Measurements from ENCODE around the gene STARD8.
A peak's percentile ranks its signal among the peaks of the same experiment; 100 is the strongest.
"Not testable (repeated sequence)": the region's sequence is repeated elsewhere in the genome, so short reads cannot be mapped to it uniquely, and the experiment has no call there.

Gene STARD8

DNA sequence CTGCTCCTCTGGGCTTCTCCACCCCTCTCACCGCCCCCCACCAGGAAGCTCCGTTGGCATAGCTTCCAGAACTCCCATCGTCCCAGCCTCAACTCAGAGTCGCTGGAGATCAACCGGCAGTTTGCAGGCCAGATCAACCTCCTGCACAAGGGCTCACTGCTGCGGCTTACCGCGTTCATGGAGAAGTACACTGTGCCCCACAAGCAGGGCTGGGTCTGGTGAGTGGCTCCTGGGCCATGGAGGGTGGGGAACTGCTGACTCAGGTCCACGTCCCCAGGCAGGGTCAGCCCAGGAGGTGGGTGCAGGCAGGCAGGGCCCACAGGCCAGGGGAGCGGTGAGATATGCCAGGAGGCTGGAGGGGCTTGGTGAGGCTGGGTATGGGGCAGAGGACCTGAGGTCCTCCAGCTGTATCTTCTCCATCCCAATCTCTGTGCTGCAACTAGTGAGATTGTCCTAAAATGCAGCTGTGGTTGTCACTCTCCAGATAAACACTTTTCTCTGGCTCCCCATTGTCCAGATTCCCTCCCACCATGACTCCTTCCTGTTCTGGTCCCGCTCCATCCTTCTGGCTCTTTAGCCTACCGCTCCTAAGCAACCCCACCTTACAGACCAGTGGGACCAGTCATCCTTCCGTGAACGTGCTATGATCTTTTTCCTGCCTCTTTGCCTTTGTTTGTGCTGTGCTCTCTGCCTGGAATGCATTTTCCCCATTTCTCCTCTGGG lies 71.9 kb downstream of the STARD8 start:
- DNase-seq, result no peak

DNA sequence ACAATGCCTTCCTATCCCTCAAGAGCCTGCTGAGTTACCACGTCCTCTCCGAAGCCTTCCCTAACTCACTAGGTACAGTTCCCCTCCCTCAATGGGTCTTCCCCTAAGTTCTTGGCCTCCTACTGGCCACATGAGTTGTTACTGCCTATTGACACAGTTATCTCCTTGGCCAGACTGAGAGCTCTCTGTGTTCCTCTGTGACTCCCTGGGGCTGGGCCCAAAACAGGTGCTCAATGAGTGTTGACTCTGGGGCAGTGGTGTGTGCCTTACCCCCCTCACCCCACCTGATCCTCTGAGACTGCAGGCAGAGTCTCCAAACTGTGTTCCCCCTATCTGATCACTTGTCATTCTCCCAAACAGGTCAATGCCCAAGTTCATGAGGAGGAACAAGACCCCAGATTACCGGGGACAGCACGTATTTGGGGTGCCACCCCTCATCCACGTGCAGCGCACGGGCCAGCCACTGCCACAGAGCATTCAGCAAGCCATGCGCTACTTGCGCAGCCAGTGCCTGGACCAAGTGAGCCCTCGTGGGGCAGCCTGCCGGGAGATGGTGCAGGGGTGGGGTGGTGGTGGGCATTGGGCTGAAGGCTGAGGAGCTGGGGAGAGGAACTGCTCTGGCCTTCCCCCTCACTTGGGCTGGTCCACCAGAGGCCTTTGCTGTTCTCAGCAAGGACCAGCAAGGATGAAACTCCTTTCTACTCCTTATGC lies 72.6 kb downstream of the STARD8 start:
- DNase-seq, result no peak

DNA sequence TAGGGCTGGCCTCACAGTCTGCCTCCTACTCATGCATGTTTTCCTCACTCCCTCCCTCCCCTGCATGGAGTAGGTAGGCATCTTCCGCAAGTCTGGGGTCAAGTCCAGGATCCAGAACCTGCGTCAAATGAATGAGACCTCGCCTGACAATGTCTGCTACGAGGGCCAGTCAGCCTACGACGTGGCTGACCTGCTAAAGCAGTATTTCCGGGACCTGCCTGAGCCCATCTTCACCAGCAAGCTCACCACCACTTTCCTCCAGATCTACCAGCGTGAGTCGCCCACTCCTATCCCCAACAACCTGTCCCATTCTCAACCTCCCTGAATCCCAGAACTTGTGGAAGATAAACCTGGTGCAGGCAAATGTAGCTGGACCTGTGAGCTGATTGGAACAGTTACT lies 73.4 kb downstream of the STARD8 start:
- DNase-seq, result no peak

DNA sequence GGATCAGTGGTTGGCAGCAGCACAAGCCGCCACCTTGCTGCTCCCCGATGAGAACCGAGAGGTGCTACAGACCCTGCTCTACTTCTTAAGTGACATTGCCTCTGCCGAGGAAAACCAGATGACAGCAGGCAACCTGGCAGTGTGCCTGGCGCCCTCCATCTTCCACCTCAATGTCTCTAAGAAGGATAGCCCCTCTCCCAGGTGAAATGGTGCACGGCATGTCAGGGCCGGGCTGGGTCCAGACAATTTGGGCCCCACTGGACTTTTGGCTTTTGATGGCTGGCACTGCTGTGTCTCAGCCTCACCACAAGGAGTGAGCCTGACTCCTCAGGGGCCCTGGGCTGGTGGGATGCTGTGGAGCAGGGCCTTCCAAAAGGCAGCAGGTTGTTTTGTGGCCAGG lies 74.1 kb downstream of the STARD8 start:
- DNase-seq, result no peak

DNA sequence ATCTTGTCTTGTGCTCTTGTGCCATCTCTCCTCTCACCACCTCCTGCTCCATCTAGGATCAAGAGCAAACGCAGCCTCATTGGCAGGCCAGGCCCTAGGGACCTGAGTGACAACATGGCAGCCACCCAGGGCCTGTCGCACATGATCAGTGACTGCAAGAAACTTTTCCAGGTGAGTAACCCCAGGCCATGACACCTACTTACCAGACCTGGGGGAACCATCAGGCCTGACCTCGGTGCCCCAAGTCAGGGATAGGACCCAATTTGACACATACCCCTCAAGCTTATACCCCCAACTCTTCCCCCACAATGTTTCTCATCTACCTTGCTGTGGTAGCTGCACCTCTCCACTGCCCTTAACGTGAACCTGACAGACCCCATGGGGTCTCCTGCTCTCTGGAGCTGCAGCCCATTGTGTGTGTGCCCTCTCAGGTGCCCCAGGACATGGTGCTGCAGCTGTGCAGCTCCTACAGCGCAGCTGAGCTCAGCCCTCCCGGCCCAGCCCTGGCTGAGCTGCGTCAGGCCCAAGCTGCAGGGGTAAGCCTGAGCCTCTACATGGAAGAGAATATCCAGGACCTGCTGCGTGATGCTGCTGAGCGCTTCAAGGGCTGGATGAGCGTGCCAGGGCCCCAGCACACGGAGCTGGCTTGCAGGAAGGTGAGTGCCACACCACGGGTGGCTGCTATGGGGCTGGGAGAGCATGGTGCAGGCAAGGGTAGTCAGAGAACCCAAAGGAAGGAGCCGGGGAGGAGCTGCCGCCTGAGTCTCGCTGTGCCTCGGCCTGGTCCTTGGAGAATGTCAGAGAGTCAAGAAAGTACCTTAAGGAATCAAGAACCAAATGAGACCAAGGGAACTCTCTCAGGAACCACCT lies 74.8 kb downstream of the STARD8 start:
- no peak for DNase-seq

DNA sequence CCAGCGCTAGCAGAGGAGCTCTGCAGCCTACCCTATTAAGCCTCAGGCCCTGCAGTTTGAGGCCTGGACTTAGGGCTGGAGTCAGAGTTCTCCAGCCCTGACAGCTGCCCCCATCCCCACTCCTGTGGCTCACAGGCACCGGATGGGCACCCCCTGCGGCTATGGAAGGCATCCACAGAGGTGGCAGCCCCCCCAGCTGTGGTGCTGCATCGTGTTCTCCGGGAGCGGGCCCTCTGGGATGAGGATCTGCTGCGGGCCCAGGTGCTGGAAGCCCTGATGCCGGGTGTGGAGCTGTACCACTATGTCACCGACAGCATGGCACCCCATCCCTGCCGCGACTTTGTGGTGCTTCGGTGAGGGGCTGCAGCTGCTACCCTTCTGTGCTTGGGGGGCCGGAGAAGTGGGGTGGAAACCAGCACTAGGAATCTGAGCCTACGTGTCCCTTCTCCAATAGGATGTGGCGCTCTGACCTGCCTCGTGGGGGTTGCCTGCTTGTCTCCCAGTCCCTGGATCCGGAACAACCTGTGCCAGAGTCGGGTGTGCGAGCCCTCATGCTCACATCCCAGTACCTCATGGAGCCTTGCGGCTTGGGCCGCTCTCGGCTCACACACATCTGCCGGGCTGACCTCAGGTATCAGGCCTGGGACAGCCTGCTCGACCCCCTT lies 76.2 kb downstream of the STARD8 start:
- DNase-seq, result no peak

DNA sequence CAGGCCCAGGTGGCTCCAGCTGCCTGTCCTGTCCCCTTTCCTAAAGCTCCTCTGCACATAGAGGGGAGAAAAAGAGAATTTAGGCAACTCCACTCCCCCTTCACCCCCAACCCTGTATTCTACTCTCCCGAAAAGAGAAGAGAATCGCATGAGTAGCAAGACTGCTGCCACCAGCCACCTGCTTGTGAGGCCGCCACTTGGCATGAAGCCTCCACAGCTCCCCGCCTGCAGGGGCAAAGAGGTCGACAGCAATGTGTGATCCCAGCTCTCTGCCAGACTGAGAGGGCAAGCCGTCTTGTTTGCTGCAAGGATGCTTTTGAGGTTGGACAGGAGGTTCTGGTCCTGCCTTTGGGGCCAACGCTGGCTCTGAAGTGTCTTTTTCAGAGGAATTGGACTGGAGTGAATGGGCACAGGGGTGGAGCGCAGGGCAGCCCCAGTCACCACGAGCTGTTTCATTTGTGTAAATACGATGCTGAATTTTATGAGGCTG lies 77.1 kb downstream of the STARD8 start:
- no peak for DNase-seq

DNA sequence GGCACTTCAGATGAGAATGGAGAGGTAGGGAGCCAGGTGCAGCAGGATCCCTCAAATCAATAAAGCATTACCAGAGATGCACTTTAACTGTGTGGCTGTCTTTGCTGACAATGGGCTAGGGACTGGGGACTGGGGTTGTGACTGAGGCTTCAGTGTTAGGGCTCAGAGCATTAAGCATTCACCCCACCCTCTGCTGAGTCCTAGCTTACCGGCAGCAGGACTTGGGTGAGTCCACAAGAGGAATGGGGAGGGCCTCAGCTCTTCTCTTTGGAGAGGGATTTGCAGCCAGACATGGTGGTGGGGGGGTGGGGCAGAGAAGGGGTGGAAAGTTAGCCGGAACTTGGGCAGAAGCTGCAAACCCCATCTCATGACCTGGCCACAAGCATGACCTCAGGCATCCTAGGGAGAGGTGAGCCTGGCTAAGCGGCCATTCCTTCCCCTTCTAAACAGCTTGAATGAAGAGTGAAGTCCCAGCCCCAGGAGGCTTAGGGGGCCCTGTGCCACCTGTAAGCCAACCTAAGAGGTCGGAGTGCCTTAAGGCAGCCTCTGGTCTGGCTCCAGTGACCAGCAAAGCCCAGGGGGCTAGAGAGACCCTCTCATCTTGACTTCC lies 78.4 kb downstream of the STARD8 start:
- no peak for DNase-seq

DNA sequence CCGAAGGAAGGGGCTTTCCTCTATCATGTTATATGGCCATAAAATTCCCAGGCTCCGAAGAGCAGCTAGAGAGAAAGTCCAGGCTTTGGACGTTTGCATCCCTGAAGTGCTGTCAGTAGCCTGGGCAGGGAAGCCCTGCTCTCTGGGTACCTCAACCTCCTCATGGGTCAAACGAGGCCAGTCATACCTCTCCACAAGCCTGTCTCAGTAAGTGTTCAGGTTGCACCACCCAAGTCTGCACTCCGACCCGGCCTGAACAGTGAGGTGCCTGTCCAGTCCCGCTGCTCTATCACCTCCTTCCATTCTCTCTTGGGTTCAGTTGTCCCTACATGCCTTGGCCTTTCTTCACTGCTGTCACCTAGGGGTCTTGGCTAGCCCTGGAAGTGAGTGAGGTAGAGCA lies 78.9 kb downstream of the STARD8 start:
- no peak for DNase-seq

DNA sequence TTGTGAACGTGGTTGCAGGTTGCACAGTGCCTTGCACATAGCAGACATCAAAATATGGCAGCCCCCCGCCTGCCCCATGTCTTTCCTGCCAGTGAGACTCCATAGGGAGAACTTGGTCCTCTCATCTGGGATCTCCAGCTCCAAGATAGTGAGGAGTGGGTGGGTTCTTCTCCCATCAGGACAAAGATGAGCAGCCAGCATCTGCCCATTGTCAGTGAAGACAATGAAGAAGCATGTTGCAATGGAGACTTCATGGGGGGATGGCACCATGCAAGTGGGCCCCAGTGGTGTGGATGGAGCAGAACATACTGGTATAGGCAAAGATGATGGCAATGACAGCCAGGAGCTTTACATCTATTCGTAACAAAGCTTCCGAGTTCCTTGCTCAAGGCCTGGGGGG lies 80.2 kb downstream of the STARD8 start:
- no peak for DNase-seq

DNA sequence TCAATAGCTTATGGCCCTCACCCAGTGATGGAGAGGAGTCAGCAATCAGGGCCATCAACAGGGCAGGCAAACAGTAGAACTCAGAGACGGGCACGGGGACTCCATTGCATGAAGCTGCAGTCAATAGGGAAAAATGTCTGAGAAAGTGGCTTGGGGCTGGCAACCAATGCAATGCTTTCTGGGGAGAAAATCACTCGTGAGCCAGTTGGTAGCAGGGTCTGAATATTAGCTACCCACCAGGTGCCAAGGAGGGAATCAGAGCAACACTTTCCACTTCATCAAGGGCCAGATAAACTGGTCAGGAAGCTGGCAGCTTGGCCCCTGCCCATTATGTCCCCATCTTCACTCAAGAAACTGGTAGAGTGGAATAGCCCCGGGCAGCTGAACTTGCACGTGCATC lies 80.7 kb downstream of the STARD8 start:
- no peak for DNase-seq

DNA sequence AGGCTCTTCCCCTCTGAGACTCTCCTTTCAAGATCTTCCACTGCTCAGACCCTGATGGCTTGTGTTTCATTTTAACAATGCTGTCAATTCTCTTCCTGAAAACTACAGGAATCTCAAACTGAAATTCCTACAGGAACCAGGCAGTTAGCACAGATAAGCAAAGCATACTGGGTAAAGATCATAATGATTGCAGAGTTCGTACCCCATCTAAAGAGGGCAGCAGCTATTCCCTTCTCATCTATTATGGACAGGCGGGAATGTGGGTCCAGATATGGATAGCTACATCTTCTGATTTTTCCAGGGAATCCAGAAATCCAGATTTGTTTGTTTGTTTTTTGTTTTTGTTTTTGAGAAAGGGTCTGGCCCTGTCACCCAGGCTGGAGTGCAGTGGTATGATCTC lies 83.8 kb downstream of the STARD8 start:
- no peak for DNase-seq

DNA sequence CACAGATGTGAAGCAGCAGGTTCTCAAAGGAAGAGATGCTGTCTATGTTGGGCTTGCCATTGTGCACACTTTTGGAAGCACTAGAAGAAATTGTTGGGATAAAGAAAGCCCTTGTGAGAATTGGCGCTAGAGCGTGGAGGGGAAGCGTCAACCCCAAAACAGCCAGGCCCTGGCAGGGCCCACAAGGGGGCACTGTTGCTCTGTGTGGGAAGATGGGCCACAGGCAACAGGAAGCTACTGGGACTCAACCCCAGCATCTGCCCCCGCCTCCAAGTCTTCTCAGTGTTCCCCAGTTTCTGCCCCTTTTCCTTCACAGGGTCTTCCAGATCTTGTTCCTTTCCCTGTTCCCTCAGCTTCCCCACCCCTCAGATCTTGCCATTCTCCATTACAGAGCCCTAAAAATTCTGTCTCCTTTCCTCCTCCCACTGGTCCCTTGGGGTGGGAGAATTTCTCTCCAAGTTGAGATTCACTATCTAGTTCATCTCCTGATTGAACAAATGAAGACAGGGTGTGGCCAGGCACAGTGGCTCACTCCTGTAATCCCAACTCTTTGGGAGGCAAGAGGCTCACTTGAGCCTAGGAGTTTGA lies 85.5 kb downstream of the STARD8 start:
- DNase-seq, result peak; percentile 2

DNA sequence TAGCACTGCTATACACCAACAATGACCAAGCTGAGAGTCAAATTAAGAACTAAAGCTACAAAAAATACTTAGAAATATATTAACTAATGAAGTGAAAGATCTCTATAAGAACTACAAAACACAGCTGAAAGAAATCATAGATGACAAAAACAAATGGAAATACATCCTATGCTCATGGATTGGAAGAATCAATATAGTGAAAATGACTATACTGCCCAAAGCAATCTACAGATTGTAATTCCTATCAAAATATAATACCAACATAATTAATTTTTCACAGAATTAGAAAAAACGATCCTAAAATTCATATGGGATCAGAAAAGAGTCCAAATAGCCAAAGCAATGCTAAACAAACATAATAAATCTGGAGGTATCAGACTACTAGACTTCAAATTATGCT lies 87.8 kb downstream of the STARD8 start:
- DNase-seq, result no peak

DNA sequence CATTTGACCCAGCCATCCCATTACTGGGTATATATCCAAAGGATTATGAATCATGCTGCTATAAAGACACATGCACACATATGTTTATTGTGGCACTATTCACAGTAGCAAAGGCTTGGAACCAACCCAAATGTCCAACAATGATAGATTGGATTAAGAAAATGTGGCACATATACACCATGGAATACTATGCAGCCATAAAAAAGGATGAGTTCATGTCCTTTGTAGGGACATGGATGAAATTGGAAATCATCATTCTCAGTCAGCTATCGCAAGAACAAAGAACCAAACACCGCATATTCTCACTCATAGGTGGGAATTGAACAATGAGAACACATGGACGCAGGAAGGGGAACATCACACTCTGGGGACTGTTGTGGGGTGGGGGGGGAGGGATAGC lies 94.4 kb downstream of the STARD8 start:
- not testable (repeated sequence) for DNase-seq

DNA sequence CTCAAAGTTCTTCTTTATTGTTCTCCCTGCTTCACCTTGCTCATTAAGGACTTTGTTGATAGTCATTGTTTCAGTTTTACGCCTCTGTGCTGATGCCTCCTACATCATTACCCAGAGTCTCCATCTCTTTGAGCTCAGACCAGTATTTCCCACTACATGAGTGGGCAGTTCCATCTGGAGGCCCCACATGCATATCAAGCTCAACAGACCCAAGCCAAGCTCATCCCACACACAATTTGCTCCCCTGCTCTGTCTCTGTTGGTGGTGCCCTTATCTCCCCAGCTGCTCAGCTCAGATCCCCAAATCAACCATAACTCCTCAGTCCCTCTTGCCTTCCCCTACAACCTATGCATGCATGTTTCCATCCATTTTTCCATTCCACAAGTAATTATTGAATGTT lies 96.3 kb downstream of the STARD8 start:
- no peak for DNase-seq

DNA sequence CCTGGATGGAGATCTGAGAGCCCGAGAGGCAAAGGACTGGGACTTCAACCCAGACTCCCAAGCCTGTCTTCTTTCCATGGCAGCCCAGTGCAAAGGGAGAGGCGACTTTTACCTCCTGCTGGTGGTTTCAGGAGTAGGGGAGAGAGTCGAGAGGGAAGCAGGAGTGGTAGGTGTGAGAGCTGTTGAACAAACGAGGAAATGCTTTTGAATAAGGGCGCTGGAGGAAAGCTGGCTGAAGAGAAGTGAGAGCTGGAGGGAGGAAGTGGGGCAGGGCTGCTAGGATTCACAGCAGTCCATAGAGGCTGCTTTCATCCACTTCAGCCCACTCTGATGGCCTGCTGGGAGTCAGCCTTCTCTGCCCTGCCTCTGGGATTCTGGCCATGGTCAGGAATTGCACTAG lies 99.5 kb downstream of the STARD8 start:
- no peak for DNase-seq

DNA sequence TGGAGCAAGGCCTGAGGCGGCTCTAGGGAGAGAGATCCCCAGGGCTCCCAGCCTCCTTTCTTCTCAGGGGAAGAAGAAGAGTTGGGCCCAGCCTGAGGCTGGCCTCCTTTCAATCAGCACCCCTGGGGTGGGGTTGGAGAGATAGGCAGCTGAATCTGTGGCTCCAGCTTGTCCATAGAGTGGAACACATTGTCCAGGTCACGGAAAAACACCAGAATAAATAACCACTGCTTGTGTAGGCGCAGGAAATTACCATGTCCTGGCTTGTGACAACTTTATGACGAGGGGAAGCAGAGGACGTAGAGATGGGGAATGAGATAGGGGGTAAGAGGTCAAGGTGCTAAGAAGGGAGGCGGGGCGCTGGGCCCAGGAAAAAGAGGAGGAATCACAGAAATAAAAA lies 100.6 kb downstream of the STARD8 start:
- no peak for DNase-seq

DNA sequence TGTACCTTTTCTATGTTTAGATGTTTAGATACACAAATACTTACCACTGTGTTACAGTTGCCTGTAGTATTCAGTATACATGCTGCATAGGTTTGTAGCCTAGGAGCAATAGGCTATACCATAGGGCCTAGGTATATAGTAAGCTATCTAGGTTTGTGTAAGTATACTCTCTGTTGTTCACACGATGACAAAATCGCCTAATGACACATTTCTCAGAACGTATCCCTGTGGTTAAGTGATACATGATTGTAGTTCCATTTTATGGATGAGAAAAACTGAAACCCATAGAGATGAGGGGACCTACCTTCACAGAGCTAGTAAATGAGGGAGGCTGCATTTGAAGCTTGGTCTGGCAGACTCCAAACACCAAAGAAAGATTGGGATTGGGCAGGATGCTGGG lies 102.0 kb downstream of the STARD8 start:
- DNase-seq, result no peak

DNA sequence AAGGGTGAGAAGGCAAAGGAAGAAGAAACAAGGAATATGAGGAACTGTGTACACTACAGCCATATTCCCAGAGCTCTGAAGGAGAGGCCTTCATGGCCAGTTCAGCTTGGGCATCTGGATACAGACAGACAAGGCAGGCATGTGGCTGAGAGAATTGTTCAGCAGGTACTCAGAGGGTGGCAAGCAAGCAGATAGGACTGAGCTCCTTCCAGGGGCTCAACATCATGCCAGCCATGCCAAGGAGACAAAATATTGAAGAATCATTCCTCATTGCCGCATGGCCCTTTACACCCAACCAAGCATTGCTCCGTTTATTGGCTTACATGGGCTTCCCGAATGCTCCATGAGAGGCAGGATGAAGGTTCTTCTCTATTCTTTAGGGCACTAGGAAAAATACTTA lies 102.8 kb downstream of the STARD8 start:
- no peak for DNase-seq

DNA sequence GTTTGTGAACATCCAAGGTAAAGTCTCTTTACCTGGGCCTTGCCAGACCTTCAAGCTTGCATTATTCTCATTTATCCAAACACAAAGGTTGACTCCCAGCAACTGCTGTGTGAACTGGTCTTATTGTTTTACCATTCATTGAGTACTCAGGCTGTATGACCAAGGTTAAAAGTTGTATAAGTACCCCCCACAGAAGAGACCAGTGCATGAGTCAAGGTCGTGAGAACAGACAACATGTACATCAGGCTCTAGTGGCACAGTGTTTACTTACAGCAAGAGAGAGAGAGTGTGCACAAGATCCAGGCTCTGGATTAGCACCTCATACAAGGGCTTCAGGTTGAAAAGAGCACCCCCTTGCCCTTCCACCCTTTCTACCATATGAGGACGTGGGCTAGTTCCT lies 103.9 kb downstream of the STARD8 start:
- no peak for DNase-seq

DNA sequence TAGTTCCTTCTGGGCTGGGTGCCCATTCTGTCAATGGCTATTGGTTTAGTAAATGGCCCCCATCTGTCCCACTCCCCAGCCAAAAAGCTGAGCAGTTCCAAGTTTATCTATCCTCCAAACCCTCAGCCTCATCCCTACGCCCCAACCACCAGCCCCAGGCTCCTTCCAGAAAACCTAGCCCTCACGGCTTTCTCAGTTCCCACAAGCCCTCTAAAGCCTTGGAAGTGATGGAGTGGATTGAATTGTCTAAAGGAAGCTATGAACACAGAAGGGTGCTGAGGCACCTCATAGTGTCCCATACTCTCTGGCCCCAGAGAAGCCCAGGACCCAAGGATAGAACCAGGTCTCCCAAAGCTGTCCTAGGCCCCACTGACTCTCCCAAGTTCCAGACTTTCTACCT lies 105.8 kb downstream of the STARD8 start:
- no peak for DNase-seq
